Activated naive CD8-positive, alpha-beta T cell treated with anti-CD3 and anti-CD28 coated beads, Interleukin-2, amount 50 U/mL, for 24 hours (primary cell): ENCODE data around the gene HAPLN2.
A peak's percentile ranks its signal among the peaks of the same experiment; 100 is the strongest.
"Not testable (repeated sequence)": the region's sequence is repeated elsewhere in the genome, so short reads cannot be mapped to it uniquely, and the experiment has no call there.

Source experiments
- ATAC-seq: fragments of 150-1000 bp; cut with Tn5 transposase; one replicate; pipeline ENCODE4 v1.10.0; 2021
- DNase-seq: peaks from one replicate; pipeline ENCODE4 v3.0.0; 2021
- H3K27ac Mint-ChIP-seq: one replicate; pipeline ENCODE4 v1.8.0; 2021; ENCODE audit warnings: mild to moderate bottlenecking, mixed read lengths
- H3K27me3 Mint-ChIP-seq: one replicate; pipeline ENCODE4 v1.8.0; 2021; ENCODE audit warnings: mixed read lengths
- H3K36me3 Mint-ChIP-seq: one replicate; pipeline ENCODE4 v1.8.0; 2021; ENCODE audit warnings: low read depth, mixed read lengths
- H3K4me1 Mint-ChIP-seq: one replicate; pipeline ENCODE4 v1.8.0; 2021; ENCODE audit warnings: mixed read lengths
- H3K4me3 Mint-ChIP-seq: one replicate; pipeline ENCODE4 v1.8.0; 2021; ENCODE audit warnings: mild to moderate bottlenecking, moderate library complexity, mixed read lengths
- H3K9me3 Mint-ChIP-seq: one replicate; pipeline ENCODE4 v1.8.0; 2021; ENCODE audit warnings: mixed read lengths

HAPLN2 gene

GRCh38 chr1:156622581-156623297, 3.5 kb downstream of the HAPLN2 start:
- Mint-ChIP-seq H3K27ac (no peak overlapping the region), H3K27me3 (peaks cover 78% of the 10 kb centered on the region), H3K4me3 (no peak overlapping the region), H3K36me3 (no peaks in the 10 kb centered on the region), H3K9me3 (no peaks in the 10 kb centered on the region), H3K4me1 (peaks cover 5% of the 10 kb centered on the region)
- no peak for DNase-seq
- ATAC-seq: no peak

DNA sequence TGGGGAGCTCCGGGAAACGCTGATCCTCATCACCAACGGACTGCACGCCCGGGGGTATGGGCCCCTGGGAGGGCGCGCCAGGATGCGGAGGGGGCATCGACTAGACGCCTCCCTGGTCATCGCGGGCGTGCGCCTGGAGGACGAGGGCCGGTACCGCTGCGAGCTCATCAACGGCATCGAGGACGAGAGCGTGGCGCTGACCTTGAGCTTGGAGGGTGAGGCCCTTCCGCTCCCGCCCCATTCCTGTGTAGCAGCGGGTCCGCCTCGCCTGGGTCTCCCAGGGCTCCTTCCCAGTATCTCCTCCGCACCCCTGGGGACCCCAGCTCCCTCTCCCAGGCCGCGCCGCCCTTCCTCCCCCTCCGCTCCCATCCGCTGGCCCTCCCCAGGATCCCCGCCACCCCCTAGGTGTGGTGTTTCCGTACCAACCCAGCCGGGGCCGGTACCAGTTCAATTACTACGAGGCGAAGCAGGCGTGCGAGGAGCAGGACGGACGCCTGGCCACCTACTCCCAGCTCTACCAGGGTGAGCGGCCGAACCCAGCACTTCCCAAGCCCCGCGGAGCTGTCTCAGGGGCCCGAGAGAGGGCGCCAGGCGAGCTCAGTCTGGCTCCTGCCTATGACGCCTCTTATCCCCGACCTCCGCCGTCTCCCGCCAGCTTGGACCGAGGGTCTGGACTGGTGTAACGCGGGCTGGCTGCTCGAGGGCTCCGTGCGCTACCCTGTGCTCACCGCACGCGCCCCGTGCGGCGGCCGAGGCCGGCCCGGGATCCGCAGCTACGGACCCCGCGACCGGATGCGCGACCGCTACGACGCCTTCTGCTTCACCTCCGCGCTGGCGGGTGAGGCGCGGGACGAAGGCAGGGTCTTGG, 5.0 kb downstream of the HAPLN2 start:
- Mint-ChIP-seq H3K27ac (no peak overlapping the region), H3K9me3 (no peaks in the 10 kb centered on the region), H3K36me3 (no peaks in the 10 kb centered on the region), H3K4me1 (peaks cover 5% of the 10 kb centered on the region), H3K4me3 (peak overlapping the region; percentile 11), H3K27me3 (peaks cover 72% of the 10 kb centered on the region)
- DNase-seq (peak; percentile 59), ATAC-seq (peak; percentile 76)

DNA sequence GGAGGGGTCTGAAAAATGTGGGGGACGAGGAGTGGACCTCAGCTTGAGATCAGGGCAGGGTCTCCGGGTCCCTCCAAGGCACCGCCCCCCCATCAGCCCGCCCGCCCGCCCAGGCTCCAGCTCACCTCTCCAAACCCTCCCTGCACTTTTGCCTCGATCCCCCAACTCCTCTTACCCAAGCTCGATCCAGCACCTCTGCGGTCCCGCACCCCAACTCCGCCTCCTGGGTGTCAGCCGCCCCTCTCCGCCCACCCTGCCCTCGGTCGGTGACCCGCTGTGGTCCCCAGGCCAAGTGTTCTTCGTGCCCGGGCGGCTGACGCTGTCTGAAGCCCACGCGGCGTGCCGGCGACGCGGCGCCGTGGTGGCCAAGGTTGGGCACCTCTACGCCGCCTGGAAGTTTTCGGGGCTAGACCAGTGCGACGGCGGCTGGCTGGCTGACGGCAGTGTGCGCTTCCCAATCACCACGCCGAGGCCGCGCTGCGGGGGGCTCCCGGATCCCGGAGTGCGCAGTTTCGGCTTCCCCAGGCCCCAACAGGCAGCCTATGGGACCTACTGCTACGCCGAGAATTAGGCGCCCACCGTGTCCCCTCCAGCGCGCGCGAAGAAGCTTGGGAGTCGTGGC, 5.7 kb downstream of the HAPLN2 start:
- H3K36me3 Mint-ChIP-seq: no peaks in the 10 kb centered on the region
- ATAC-seq (no peak), DNase-seq (no peak)
- no peak overlapping the region for H3K27ac Mint-ChIP-seq
- H3K4me3 Mint-ChIP-seq: no peak overlapping the region
- peaks cover 71% of the 10 kb centered on the region for H3K27me3 Mint-ChIP-seq
- H3K4me1 Mint-ChIP-seq: peaks cover 5% of the 10 kb centered on the region
- H3K9me3 Mint-ChIP-seq: no peaks in the 10 kb centered on the region

- Mint-ChIP-seq H3K9me3 (no peaks in the 10 kb centered on the region), H3K27ac (peak overlapping the region; percentile 19), H3K27me3 (peaks cover 68% of the 10 kb centered on the region), H3K4me3 (peak overlapping the region; percentile 53), H3K36me3 (no peaks in the 10 kb centered on the region), H3K4me1 (peaks cover 5% of the 10 kb centered on the region)
- DNase-seq (peak; percentile 75), ATAC-seq (peak; percentile 48)
These were observed 6.3 kb downstream of the HAPLN2 start for GRCh38 chr1:156625436-156626078.

DNA sequence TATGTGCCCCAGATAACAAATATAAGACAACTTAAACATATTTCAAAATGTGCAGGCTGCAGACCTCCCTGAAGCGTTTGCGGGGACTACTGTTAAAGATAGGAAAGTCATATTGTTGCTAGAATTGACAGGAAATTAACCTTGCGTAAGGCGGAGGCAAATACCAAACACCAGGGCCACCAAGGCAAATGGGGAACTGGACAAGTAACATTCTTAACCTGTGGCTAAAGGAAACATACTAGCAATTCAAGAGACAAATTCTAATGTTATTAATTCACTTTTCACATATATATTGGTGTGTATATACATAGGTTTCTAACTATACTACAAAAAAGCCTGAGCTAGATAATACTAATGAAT, 6.8 kb downstream of the HAPLN2 start:
- no peaks in the 10 kb centered on the region for H3K9me3 Mint-ChIP-seq
- DNase-seq (no peak), ATAC-seq (no peak)
- peak overlapping the region; percentile 19 for H3K27ac Mint-ChIP-seq
- H3K4me3 Mint-ChIP-seq: no peak overlapping the region
- H3K36me3 Mint-ChIP-seq: no peaks in the 10 kb centered on the region
- H3K27me3 Mint-ChIP-seq: peaks cover 70% of the 10 kb centered on the region
- H3K4me1 Mint-ChIP-seq: peaks cover 5% of the 10 kb centered on the region

DNA sequence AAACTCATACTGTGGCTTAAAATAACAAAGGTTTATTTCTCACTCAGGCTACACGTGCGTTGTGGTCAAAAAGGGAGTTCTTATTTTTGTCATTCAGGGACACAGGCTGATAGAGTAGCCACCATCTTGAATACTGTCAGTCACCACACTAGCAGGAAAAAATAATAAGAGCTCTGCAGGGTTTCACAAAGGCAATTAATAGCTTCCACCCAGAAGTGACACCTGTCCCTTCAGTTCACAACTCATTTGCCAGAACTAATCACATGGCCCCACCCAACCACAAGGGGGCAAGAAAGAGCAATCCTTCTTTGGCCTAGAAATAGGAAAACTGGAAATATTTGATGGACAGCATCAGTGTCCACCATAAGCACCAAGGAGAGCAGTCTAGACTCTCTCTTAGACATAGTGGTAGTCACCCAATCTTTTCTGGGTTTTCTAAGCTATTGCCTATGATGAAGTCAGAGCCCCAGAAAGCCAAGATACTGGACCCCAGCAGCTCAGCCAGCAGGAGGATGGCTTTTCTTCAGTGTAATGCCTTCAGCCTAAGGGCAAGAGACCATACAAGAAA, 8.2 kb downstream of the HAPLN2 start:
- H3K9me3 Mint-ChIP-seq: no peaks in the 10 kb centered on the region
- DNase-seq: peak; percentile 33
- no peaks in the 10 kb centered on the region for H3K36me3 Mint-ChIP-seq
- H3K27ac Mint-ChIP-seq: no peak overlapping the region
- H3K27me3 Mint-ChIP-seq: peaks cover 68% of the 10 kb centered on the region
- no peak for ATAC-seq
- no peak overlapping the region for H3K4me3 Mint-ChIP-seq
- H3K4me1 Mint-ChIP-seq: peaks cover 5% of the 10 kb centered on the region

- Mint-ChIP-seq H3K27ac (no peak overlapping the region), H3K9me3 (no peaks in the 10 kb centered on the region), H3K36me3 (no peaks in the 10 kb centered on the region), H3K4me3 (no peak overlapping the region), H3K4me1 (peaks cover 5% of the 10 kb centered on the region), H3K27me3 (peaks cover 62% of the 10 kb centered on the region)
- no peak for DNase-seq
- ATAC-seq: no peak
These were observed 10.7 kb downstream of the HAPLN2 start for GRCh38 chr1:156629823-156630449.

- not testable (repeated sequence) for H3K27ac Mint-ChIP-seq, H3K4me1 Mint-ChIP-seq, DNase-seq, H3K4me3 Mint-ChIP-seq, H3K36me3 Mint-ChIP-seq, ATAC-seq, H3K9me3 Mint-ChIP-seq
- H3K27me3 Mint-ChIP-seq: peaks cover 60% of the 10 kb centered on the region
These were observed 11.9 kb downstream of the HAPLN2 start for GRCh38 chr1:156631152-156631551.

DNA sequence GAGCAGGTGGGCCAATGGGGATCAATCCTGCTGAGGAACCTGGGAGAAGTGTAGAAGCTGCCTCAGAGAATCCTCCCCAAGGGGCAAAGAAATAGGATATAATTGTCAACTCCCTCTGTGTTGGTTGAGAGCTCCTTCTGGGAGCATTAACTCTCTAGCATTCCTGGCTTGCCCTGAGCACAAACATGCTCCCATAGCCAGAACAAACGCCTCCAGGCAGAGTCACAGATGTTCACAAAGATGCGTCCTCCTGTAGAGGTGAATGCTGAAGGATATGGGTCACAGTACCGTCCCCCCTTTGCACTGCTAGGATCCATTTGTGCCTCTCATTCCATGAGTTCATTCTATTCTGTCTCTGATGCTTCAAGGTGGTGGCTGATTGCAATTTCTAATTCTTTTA, 13.1 kb downstream of the HAPLN2 start:
- no peak overlapping the region for H3K27ac Mint-ChIP-seq
- H3K4me3 Mint-ChIP-seq: no peak overlapping the region
- H3K27me3 Mint-ChIP-seq: peaks cover 59% of the 10 kb centered on the region
- H3K4me1 Mint-ChIP-seq: no peaks in the 10 kb centered on the region
- no peaks in the 10 kb centered on the region for H3K9me3 Mint-ChIP-seq
- no peaks in the 10 kb centered on the region for H3K36me3 Mint-ChIP-seq
- no peak for DNase-seq
- no peak for ATAC-seq

DNA sequence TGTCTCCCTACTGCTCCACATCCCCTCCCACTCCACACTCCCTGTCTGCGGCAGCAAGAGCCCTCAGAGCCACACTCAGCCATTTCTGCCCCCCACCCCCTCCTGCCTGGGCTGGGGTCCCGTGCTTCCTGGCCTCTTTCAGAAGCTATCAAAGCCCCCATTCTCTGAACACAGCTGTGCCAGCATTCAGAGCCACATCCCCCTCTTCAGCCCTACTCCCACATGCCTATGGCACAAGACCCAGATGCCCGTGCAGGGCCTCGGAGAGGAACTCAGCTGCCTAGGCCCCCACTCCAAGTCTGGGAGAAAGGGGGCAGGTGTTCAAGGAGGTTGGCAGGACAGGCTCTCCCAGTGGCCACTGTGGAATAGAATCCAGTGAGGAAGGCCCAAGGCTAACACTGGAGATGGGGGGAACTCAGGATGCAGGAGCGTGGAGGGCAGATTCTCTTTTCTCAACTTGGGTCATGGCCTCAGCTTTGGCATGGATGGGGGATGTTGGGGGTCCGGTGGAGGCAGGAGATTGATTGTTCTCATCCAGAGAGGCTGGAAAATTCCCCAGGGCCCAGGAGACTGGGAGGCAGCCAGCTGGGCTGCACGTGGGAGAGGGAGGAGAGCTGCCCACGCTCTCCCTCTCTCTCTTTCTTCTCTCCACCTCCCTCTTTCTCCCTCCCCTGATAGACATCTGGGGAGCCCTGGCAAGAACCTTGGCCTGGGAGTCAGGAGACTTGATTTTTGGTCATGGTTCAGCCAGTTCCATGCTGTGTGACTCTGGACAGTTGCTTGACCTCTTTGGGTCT, 19.2 kb downstream of the HAPLN2 start:
- no peak for ATAC-seq
- DNase-seq: no peak
- Mint-ChIP-seq H3K36me3 (no peaks in the 10 kb centered on the region), H3K27me3 (peaks cover 70% of the 10 kb centered on the region), H3K4me3 (no peak overlapping the region), H3K4me1 (peaks cover 17% of the 10 kb centered on the region), H3K9me3 (no peaks in the 10 kb centered on the region), H3K27ac (no peak overlapping the region)

DNA sequence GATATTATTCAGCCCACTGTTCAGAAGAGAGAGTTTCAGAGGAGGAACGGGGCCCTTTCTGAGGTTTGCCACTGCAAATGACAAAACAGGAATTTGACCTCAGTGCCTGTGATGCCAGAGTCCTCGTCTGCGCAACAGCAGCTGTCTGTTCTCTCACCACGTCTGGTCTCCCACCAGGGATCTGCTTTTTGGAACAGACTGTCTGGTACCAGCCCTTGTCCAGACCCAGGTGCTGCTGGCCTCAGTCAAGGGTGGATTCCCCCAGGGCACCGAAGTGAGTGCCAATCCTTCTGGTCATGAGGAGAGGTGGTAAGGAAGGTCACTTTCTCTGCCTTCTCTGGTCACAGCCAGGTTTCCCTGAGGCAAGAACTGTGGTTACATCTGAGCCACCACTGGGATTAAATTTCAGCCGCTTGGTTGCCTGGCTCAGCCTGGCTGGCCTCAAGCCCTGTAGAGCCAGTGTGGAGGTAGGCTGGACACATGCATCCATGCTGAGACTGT, 20.4 kb downstream of the HAPLN2 start:
- H3K9me3 Mint-ChIP-seq: no peaks in the 10 kb centered on the region
- DNase-seq: no peak
- H3K4me1 Mint-ChIP-seq: peaks cover 22% of the 10 kb centered on the region
- no peaks in the 10 kb centered on the region for H3K36me3 Mint-ChIP-seq
- peaks cover 77% of the 10 kb centered on the region for H3K27me3 Mint-ChIP-seq
- no peak overlapping the region for H3K27ac Mint-ChIP-seq
- no peak overlapping the region for H3K4me3 Mint-ChIP-seq
- ATAC-seq: no peak

- Mint-ChIP-seq H3K36me3 (no peaks in the 10 kb centered on the region), H3K4me3 (peak overlapping the region; percentile 35), H3K4me1 (peaks cover 22% of the 10 kb centered on the region), H3K9me3 (no peaks in the 10 kb centered on the region), H3K27ac (no peak overlapping the region), H3K27me3 (peaks cover 82% of the 10 kb centered on the region)
- no peak for ATAC-seq
- no peak for DNase-seq
These were observed 21.9 kb downstream of the HAPLN2 start for GRCh38 chr1:156640842-156641706.
